GM21576 (cell line): ENCODE data around the gene UBALD1.
"Not testable (repeated sequence)": the region's sequence is repeated elsewhere in the genome, so short reads cannot be mapped to it uniquely, and the experiment has no call there.

Source experiments
- ATAC-seq: cut with Tn5 transposase; IDR thresholded peaks from one replicate; pipeline ENCODE4 v1.9.1; 2021; ENCODE audit warnings: mild to moderate bottlenecking, moderate library complexity; ENCODE audit not compliant: unreplicated experiment

The UBALD1 gene

DNA sequence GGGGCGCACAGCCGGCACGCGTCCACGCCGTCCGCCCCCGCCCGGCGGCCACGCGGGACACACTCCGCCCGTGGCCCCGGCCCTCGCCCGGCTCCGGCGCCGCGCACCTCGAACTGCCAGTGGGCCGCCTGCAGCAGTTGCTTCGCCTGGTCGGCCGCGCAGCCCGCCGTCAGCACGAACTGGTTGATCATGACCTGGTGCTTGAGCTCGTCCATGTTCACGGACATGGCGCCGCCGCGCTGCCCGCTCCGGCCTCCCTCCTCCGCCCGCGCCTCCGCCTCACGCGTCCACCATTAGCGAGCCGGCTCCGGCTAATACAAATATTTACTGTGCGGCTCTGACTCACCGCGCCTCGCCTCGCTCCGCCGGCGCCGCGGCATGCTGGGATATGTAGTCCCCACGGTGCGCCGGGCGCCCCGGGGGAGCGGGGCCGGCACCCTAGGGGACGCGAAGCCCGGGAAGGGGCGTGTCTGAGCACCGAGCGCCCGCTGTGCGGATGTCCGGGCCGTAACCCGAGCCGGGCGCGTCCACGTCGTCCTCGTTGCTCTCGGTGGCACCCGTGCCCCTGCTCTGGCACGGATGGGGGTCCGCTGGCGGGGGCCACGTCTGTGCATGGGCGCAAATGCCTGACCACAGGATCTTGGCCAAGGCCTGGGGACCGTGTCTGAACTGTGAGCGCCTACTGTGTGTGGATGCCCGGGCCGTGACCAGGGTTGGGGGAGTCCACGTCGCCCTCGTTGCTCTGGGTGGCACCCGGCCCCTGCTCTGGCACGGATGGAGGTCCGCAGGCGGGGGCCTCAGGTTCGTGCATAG is at the start of gene UBALD1:
Gene UBALD1 (minus strand): TSS at position 318 of the 813 bp plus-strand sequence. CDS start 91 bp downstream, at position 227.
- peak; percentile 47 for ATAC-seq

DNA sequence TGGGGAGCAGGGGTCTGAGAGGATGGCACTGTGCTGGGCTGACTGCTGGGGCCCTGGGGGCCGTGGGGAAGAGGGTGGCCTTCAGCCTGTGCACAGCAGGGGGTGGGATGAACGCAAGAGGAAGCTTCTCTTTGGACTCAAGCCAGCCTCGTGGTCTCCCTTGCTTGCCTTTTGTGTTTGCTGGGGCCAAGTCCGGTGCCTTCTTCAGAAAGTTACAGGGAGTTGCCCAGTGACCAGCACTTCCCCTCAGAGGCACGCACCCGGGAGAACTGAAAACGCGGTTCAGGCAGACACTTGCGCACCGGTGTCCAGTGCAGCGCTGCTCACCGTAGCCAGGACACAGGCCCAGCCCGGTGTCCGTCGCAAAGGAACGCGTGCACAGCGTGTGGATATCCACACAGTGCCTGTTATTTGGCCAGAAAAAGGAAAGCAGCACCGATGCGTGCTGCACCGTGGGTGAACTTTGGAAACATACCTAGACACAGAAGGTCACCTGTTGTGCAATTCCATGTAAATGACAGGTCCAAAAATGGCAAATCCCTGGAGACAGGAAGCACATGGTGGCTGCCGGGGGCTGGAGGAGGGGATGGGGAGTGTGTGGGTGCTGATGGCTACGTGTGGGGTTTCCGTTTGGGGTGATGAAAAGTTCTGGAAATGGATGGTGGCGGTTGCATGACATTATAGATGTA is 49.2 kb upstream of the UBALD1 start:
- ATAC-seq: no peak

DNA sequence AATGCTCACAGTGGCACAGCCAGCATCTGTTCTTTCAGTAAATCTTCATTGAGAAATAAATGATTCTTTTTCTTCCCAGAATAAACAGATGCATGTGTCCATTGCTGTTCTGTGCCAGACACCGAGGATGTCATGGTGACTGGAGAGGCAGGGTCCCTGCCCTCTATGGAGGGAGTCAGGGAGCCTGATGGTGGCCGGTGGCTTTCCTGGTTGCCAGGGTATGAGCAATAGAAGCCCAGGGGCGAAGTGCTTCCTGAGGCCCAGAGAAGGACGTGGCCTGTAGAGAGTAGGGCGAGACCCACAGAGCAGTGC is 48.7 kb upstream of the UBALD1 start:
- ATAC-seq: no peak

DNA sequence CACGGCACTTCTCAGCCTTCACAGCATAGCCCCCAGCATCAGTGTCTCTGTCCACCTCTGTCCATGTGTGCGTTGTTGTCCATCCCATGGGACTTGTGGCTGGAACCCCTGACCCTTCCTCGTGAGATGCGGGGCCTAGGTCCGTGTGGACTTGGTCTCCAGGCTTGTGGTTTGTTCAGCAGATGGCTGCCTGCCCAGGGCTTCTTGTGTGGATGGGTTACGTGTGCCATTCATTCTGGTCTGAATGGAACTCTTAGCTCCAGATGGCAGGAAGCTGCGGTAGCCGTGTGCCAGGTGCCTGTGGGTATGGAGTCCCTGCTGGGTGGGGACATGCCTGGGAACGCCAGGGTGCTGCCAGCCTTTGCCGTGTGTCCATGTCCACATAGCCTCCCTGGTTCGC is 47.0 kb upstream of the UBALD1 start:
- ATAC-seq: no peak

DNA sequence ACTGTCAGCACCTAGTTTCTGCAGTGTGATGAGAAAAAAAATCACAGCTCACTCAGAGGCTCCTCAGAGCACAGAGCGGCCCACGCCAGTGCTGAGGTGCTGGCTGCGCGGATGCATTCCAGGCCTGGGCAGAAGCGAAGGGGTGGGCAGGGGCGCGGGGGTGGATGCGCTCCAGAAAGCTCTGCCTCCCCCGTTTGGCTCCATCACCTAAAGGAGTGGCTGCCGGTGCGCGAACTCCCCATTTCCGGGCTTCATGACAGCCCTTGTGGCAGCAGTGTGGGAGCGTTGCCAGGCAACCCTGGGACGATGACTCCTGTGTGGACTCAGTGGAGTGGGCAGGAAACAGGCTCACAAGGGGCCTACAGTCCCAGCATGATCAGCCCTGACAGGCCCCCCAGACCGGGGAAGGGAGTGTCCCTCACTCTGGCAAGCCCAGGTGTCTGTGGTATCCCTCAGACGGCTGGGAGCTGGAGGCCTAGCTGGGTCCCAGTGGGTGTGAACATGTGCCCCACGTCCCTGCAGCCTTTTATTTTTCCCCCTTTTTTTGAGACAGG is 45.8 kb upstream of the UBALD1 start:
- no peak for ATAC-seq

DNA sequence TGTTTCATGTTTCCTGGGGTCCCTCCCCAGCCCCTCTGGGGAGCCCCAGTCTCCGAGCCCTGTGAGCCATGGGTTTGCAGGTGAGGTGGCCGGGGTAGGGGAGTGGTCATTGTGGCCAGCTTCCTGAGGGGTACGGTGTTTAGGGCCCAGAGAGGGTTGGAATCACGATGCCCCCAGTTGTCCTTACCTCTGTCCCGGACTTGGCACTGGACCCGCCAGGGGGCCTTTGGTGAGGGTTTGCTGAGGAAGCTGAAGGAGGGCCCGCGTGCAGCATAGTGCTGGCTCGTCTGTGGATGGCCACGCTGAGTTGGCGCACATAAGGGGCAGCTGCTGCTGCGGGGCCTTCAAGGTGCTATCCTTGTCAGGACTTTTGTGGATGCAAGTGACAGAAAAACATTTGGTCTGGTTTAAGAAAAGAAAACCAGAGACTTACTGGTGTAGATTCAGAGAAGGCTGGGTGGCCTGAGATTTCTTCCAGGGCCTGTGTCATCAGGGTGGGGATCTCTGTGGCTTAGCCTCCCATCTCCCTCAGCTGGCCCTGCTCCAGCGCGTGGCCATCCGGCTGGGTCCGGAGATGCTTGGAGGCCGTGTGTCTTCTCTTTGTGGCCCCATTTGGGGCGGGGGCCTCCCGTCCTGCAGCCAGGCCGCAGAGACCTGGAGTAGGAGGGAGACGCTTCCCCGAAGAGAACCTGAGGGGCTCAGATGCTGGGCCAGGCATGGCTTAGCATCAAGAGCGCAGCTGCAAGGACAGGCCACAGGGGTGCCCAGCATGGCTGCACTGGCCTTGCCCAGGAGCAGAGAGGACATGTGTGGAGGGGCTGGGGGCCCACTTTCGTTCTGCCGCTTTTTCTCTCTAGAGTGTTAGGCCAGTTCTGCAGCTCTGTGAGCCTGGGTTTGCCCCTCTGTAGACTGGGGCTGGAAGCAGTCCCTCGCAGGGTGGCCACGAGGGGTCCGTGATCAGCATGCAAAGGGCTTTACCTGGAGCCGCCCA is 45.0 kb upstream of the UBALD1 start:
- ATAC-seq: no peak

DNA sequence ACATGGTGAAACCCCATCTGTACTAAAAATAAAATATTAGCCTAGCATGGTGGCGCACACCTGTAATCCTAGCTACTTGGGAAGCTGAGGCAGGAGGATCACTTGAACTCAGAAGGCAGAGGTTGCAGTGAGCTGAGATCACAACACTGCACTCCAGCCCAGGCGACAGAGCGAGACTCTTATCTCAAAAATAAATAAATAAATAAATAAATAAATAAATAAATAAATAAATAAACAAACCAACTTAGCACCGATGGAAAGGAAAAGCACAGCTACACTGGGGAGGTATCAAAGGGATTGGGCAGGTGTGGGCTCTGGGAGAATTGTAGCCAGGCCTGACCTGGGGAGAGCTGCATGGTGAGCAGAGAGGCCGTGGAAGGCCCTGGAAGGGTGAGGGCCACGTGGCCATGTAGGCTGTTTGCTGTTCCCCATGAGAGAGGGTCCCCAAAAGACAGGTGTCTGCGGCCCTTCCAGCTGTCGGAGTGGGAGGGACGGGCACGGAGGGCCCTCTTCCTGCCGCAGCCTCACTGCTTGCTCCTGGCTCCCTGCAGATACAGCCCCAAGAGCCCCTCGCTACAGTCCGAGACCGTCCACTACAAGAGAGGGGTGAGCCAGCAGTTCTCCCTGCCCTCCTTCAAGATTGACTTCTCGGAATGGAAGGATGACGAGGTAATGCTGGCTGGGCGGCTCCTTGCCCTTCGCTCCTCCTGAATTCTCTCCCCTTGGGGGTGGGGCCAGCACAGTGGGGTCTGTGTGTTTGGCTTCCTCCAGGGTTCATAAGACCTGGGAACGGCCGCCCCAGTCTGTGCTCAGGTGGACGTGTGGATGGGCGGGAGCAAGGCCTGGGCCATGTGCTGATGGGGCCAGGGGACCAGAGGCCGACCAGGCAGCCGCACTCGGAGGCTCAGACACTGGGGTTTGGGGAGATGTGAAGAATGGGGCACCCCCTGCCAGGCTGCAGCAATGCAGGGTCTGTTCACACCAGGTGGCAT is 42.3 kb upstream of the UBALD1 start:
- no peak for ATAC-seq

DNA sequence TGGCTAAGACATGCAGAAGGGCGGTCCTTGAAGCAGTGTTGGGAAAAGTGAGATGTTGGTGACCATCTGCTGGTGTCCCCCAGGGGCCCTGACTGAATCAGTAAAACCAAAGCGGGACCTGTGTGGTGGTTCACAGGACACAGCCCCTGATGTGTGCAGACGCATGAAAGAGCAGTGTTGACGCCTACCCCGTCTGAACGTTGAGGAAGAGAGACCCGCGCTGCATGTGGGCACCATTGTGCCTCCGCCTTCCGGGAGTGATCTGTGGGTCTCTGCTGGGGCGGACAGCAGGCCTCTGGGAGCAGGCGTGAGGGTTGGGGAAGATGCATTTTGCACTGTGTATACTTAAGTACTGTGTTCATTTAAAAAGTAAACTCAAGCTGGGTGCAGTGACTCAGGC is 41.5 kb upstream of the UBALD1 start:
- ATAC-seq: no peak

DNA sequence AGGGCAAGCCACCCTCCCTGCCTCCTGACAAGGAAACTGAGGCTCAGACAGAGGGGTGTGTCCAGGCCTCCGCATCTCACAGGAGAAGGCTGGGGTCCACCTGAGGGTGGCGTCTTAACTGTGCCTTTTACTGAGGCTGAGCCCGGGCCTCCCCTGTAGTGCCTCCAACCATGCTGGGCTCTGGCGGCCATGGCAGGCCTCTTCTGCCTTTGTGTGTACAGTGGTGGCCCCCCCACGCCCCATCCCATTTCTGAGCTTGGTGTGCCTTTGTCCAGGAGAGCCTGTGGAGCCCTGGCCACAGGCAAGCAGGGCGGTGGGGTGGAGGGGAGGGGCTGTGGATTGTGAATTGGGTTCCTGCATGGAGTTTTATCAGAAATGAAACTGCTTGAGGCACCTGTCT is 41.1 kb upstream of the UBALD1 start:
- ATAC-seq: no peak

DNA sequence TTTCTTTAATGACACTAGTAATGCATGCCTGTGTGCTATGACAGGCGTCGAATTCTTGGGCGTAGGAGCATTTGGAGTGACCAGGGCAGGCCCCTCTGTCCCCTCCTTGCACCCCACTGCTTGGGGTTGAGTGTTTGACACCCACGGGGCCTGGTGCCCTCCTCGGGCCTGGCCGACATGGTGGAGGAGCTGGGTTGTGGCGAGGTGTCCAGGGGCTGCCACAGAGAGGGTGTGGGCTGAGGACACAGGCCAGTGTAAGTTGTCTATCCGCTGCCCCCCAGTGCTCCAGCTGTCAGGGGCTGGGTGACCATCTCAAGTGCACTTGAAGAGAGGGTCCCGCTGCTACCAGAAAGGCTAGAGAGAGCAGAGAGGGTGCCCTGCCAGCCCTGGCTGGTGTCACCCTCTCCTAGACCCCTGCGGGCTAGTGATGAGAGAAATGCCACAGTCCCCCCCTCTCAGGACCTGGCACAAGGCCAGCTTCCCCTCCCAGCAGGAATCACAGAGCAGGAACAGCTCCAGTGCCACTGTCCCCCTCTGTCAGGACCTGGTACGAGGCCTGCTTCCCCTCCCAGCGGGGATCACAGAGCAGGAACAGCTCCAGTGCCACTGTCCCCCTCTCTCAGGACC is 40.4 kb upstream of the UBALD1 start:
- no peak for ATAC-seq

DNA sequence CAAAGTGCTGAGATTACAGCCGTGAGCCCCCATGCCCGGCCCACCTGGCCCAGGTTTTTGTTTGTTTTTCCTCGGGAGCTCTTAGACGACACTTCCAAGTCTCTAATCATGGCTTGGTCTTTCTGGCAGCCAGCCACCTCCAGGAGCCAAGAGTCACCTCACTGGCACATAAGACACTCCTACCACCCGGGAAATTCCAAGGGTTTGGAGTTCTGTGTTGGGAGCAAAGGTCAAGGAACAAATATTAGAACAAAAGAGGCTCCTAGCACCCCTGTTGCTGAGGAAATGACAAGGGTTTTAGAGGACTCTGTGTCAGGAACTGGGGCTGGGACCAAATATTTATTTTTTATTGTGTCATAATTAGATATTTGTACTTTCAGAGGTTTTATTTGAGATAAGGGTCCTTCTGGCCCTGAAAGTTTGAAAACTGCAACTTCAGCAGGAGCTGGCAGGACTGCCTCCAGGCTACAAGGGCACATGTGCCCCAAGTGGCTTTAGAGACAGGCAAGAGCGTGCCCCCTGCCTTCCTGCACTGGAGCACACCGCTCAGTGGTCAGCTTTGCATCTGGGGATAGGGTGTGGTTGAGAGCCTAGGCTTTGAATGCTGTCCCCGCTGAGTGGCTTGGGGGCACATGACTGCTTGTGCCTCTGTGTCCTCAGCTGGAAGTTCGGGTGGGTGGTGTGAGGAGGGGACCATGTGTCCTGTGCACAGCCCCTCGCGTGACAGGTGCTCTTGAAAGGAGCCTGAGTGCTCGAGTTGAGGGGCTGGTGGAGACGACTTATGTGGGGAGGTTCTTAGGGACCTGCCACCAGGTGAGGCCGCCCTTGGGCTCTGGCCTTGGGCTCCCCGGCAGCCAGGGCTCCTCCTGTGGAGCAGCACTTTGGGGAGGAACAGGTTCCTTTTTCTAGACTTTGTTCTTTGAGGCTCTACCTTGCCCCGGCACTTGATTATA is 39.6 kb upstream of the UBALD1 start:
- no peak for ATAC-seq

DNA sequence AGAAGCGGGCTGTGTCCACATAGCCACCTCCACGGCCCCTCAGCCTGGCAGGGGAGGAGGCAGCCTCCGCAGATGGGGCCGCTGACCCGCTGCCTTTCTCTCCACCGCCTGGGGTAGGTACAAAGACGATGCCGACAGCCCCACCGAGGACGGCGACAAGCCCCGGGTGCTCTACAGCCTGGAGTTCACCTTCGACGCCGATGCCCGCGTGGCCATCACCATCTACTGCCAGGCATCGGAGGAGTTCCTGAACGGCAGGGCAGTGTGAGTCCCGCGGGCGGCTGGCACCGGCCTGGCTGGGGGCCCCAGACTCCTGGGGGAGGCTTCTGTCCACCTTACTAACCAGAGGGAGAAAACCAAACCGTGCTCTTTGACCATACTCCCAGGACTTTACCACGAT is 37.9 kb upstream of the UBALD1 start:
- ATAC-seq: no peak

DNA sequence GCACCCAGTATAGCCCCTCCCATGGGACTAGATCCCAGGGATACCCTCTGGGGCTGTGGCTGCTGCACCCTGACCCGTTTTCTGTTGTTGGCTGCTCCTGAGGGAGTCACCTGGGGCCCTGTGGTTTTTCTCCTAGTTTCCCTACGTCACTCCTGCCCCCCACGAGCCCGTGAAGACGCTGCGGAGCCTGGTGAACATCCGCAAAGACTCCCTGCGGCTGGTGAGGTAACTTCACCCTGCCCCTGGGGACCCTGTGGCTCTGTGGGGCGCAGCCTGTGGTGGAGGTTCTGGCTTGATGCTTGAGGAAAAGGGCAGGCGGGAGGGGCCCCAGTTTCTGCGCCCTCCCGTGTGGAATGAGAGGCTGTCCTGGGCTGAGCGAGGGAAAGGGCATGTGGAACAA is 37.1 kb upstream of the UBALD1 start:
- no peak for ATAC-seq

DNA sequence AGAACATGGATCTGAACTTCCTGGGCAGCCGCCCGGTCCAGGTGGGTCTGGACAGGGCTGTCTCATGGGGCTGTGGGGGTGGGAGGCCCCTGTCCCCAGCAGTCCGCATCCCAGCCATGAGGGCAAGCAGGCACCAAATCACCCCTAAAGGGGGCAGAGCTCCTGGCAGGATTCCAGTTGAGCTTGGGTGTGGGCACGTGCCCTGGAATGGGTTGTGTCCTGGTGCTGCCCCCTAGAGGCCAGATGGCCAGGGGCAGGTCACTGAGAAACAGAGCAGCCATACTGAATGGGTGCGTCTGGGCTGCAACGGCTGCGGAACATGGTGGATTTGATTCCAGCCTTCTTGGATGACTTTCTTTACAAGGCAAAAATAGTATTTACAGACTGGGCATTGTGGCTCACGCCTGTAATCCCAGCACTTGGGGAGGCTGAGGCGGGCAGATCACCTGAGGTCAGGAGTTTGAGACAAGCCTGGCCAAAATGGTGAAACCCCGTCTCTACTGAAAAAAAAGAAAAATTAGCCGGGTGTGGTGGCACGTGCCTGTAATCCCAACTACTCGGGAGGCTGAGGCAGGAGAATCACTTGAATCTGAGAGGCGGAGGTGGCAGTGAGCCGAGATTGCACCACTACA is 35.9 kb upstream of the UBALD1 start:
- not testable (repeated sequence) for ATAC-seq

DNA sequence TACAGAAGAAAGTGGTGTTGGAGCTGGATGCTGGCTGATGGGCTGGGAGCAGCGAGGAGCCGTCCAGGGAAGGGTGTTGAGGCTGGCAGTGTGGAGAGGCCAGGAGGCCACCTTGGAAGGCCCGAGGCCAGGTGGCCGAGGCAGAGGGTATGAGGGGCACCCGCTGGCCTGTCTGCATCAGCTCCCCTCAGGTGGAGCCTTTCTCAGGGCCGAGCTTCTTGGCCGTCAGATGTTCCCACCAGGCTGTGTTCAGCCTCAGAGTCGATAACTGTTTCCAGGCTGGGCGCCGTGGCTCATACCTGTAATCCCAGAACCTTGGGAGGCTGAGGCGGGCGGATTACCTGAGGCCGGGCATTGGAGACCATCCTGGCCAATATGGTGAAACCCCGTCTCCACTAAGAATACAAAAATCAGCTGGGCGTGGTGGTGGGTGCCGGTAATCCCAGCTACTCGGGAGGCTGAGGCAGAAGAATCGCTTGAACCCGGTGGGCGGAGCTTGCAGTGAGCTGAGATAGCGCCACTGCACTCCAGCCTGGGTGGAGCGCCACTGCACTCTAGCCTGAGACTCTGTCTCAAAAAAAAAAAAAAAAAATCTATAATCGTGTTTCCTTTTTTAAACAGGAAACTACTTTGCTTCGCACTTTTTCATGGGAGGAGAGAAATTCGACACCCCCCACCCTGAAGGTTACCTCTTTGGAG is 35.2 kb upstream of the UBALD1 start:
- no peak for ATAC-seq

DNA sequence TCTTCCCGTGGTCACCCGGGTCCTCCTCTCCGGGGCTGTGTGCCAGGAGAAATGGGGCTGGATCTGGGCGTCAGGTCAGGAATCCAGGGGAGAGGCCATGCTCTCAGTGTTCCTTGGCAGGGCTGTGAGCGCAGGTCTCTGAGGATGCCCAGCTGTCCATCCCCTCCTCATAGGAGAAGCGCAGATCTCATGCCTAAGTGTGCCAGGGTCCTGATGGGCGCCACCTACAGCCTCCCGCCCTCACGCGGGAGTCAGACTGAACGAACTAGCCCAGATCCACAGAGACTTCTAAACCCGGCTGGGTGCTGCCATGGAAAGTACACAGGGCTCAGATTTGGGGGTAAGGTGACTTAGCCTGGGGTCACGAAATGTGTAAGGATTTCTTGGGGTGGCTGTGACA is 34.2 kb upstream of the UBALD1 start:
- ATAC-seq: no peak

DNA sequence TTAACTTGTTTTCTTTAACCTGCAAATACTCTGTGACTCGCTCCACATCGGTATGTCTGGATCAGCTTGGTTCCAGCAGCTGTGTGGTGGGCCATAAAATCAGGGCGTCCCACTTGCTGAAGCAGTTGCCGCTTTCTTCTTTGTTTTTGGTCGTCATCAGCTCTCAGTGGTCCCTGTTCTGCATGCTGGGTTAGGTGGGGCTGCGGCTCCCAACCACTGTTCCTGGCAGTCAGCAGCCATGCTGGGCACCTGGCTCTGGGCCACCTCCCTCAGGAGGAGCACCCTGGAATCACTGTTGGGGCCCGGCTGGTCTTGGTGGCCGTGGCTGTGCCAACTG is 32.9 kb upstream of the UBALD1 start:
- no peak for ATAC-seq
